Erythroblast (primary cell): ENCODE measurements around the gene FAM107A.

Experiments
- GATA1 ChIP-seq: IDR thresholded peaks from 2 replicates; pipeline ENCODE4 v1.6.1; 2011; ENCODE audit warnings: low read depth, mild to moderate bottlenecking, control low read depth, low read length, moderate library complexity
- POLR2A ChIP-seq: IDR thresholded peaks from 2 replicates; pipeline ENCODE4 v1.6.1; 2011; ENCODE audit warnings: mild to moderate bottlenecking, low read length

DNA sequence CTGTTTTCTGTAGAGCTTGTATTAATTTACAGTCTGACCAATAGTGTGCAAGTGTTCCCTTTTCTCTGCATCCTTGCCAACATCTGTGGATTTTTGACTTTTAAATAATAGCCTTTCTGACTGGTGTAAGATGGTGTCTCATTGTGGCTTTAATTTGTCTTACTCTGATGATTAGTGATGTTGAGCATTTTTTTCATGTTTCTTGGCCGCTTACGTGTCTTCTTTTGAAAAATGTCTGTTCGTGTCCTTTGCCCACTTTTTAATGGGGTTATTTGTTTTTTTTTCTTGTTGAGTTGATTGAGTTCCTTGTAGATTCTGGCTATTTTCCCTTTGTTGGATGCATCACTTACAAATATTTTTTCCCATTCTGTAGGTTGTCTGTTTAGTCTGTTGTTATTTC, 32.6 kb downstream of the FAM107A start:
- TF ChIP-seq POLR2A (no peak), GATA1 (no peak)
